HepG2 (cell line): ENCODE data around the gene LGALS1. TPM values are rescaled to one million over a fixed set of nuclear protein-coding genes. Genes with fewer than 3 reads are reported as not detected.

Experiments used
- CEBPB ChIP-seq: IDR thresholded peaks from 2 replicates; pipeline ENCODE4 v1.6.1; 2011; ENCODE audit warnings: low read depth, low read length, improper control_type of control experiment, borderline replicate concordance
- E2F2 ChIP-seq: sonication (generic); formaldehyde crosslinking; IDR thresholded peaks from 2 replicates; pipeline ENCODE4 v1.4.0; 2020; ENCODE audit warnings: missing genetic modification reagents, borderline replicate concordance
- FOXP1 ChIP-seq, 2 experiments: fragments of 450-650 bp in 1 of 2; IDR thresholded peaks; 2 replicates each; pipeline ENCODE4 v1.6.1; 2017 to 2018; ENCODE audit warnings: antibody characterized with exemption in 1 of 2
- HNF4A ChIP-seq: sonication (generic); formaldehyde crosslinking; IDR thresholded peaks from 2 replicates; pipeline ENCODE4 v1.4.0; 2020; ENCODE audit warnings: missing genetic modification reagents
- HNRNPK ChIP-seq: fragments of 200-400 bp; formaldehyde crosslinking; IDR thresholded peaks from 2 replicates; pipeline ENCODE4 v1.6.1; 2018; ENCODE audit warnings: low read length, low read depth, moderate library complexity, mild to moderate bottlenecking; ENCODE audit not compliant: poor library complexity, severe bottlenecking
- JUNB ChIP-seq: sonication (generic); formaldehyde crosslinking; IDR thresholded peaks from 2 replicates; pipeline ENCODE4 v1.8.0; 2022; ENCODE audit warnings: missing genetic modification reagents, mild to moderate bottlenecking, borderline replicate concordance
- JUND ChIP-seq: sonication (generic); formaldehyde crosslinking; IDR thresholded peaks from 2 replicates; pipeline ENCODE4 v1.8.0; 2022; ENCODE audit warnings: mild to moderate bottlenecking, missing genetic modification reagents
- KAT2B ChIP-seq: fragments of 150-350 bp; IDR thresholded peaks from 2 replicates; pipeline ENCODE4 v1.6.1; 2014; ENCODE audit warnings: low read depth, low read length, borderline replicate concordance
- KLF13 ChIP-seq: sonication (generic); formaldehyde crosslinking; IDR thresholded peaks from 2 replicates; pipeline ENCODE4 v1.4.0; 2020; ENCODE audit warnings: mild to moderate bottlenecking, missing genetic modification reagents
- NFYC ChIP-seq: IDR thresholded peaks from 2 replicates; pipeline ENCODE4 v1.6.1; 2016; ENCODE audit warnings: missing genetic modification reagents, missing compliant biosample characterization
- REXO4 ChIP-seq: sonication (generic); formaldehyde crosslinking; IDR thresholded peaks from 2 replicates; pipeline ENCODE4 v1.8.0; 2022; ENCODE audit warnings: missing genetic modification reagents, mild to moderate bottlenecking, borderline replicate concordance
- TEAD3 ChIP-seq: optimal IDR thresholded peaks from 2 replicates; pipeline ENCODE3; 2016; ENCODE audit warnings: borderline replicate concordance
- TFE3 ChIP-seq: IDR thresholded peaks from 2 replicates; pipeline ENCODE4 v1.6.1; 2016
- ZBTB34 ChIP-seq: sonication (generic); formaldehyde crosslinking; IDR thresholded peaks from 2 replicates; pipeline ENCODE4 v1.8.0; 2022; ENCODE audit warnings: mild to moderate bottlenecking, missing genetic modification reagents
- ZNF121 ChIP-seq: sonication (generic); formaldehyde crosslinking; IDR thresholded peaks from 2 replicates; pipeline ENCODE4 v1.5.0; 2020; ENCODE audit warnings: mild to moderate bottlenecking, missing genetic modification reagents
- ZNF33B ChIP-seq: sonication (generic); formaldehyde crosslinking; IDR thresholded peaks from 2 replicates; pipeline ENCODE4 v1.5.1; 2020; ENCODE audit warnings: mild to moderate bottlenecking, missing genetic modification reagents
- ZNF460 ChIP-seq: sonication (generic); formaldehyde crosslinking; IDR thresholded peaks from 2 replicates; pipeline ENCODE4 v1.5.1; 2020; ENCODE audit warnings: missing genetic modification reagents, mild to moderate bottlenecking, borderline replicate concordance
- ZNF597 ChIP-seq: sonication (generic); formaldehyde crosslinking; IDR thresholded peaks from 2 replicates; pipeline ENCODE4 v1.5.0; 2020; ENCODE audit warnings: missing genetic modification reagents
- ZNF614 ChIP-seq: IDR thresholded peaks from 2 replicates; pipeline ENCODE4 v1.6.1; 2018; ENCODE audit warnings: missing biosample characterization, missing genetic modification reagents, inconsistent platforms, borderline replicate concordance
- ZNF770 ChIP-seq: sonication (generic); formaldehyde crosslinking; IDR thresholded peaks from 2 replicates; pipeline ENCODE4 v1.5.0; 2020; ENCODE audit warnings: mild to moderate bottlenecking, missing genetic modification reagents
- ZNF772 ChIP-seq: sonication (generic); formaldehyde crosslinking; IDR thresholded peaks from 2 replicates; pipeline ENCODE4 v1.5.0; 2020; ENCODE audit warnings: mild to moderate bottlenecking, missing genetic modification reagents
- ZNF883 ChIP-seq: sonication (generic); formaldehyde crosslinking; IDR thresholded peaks from 2 replicates; pipeline ENCODE4 v1.5.1; 2020; ENCODE audit warnings: mild to moderate bottlenecking, missing genetic modification reagents; ENCODE audit errors: not compliant biosample characterization
- polyA plus RNA-seq, 8 experiments: library from polyadenylated mRNA; depleted of rRNA in 3 of 8; stranded (reverse) in 7 of 8; unstranded in 1 of 8; fragments of >200 nt; fragmentation: Illumina TruSeq in 4 of 8; extraction: Trizol in 4 of 8; gene quantifications; 2 replicates each; pipeline versions ENCODE4 v1.2.1 to v1.2.3, GENCODE V29; 2011 to 2016; ENCODE audit warnings: low read depth in 4 of 8, missing spikeins in 1 of 8, mixed read lengths in 1 of 8; ENCODE audit not compliant: insufficient read depth in 1 of 8
- total RNA-seq, 5 experiments: library from RNA; depleted of rRNA; stranded (reverse); fragments of >200 nt; fragmentation: Illumina TruSeq; extraction: Trizol; gene quantifications; 2 replicates each; pipeline ENCODE4 v1.2.3, GENCODE V29; 2016; ENCODE audit warnings: low read depth in 1 of 5

The LGALS1 gene
- total and polyA plus RNA-seq, 2 of the 13 experiments (the other 11 are each of a cell fraction or from before 2014, with no cell fraction given): 103 to 858 TPM

GRCh38 chr22:37659066-37659896 is 16.2 kb upstream of the LGALS1 start (continued):
- TF ChIP-seq ZNF770 (CRISPR knock-in tag) (no peak; the same call in 1 of the 2 replicates), HNRNPK (no peak), CEBPB (peak; percentile 54; the same call in 1 of the 2 replicates), JUND (CRISPR knock-in tag) (peak; percentile 59; the same call in 1 of the 2 replicates), ZNF121 (CRISPR knock-in tag) (peak; percentile 42; the same call in 1 of the 2 replicates), FOXP1 (IDR thresholded peaks at IDR 0.05) (no peak), FOXP1 (CRISPR knock-in tag; IDR thresholded peaks at IDR 0.05) (no peak; the same call in 1 of the 2 replicates), JUNB (CRISPR knock-in tag) (no peak), NFYC (CRISPR knock-in tag) (0 out of 2 replicates have a peak, but pooled peaks have one; percentile 16), ZBTB34 (CRISPR knock-in tag) (no peak), TFE3 (CRISPR knock-in tag) (no peak), ZNF460 (CRISPR knock-in tag) (no peak; the same call in 1 of the 2 replicates), ZNF33B (CRISPR knock-in tag) (0 out of 2 replicates have a peak, but pooled peaks have one; percentile 42), REXO4 (CRISPR knock-in tag) (no peak), ZNF772 (CRISPR knock-in tag) (no peak; the same call in 1 of the 2 replicates), ZNF614 (CRISPR knock-in tag) (peak; percentile 87), KLF13 (no peak), KAT2B (no peak), TEAD3 (CRISPR knock-in tag) (peak; percentile 13), HNF4A (CRISPR knock-in tag) (peak; percentile 99), ZNF597 (CRISPR knock-in tag) (no peak), E2F2 (no peak), ZNF883 (peak; percentile 67)
